T-helper 17 cell (primary cell): Measurements from ENCODE around the gene AGXT2. TPM values are rescaled to one million over a fixed set of nuclear protein-coding genes. Genes with fewer than 3 reads are reported as not detected.

Experiments used
- ATAC-seq: fragments of 150-1000 bp; cut with Tn5 transposase; 2 replicates; pipeline ENCODE4 v1.10.0; 2021; ENCODE audit warnings: mild to moderate bottlenecking, moderate library complexity
- DNase-seq, 3 donors: peaks; one replicate each; pipeline versions ENCODE4 v3.0.0 to v3.0.0-alpha.2; 2020 to 2021
- H3K9me3 ChIP-seq: one replicate; pipeline ENCODE4 v1.7.0; 2013; ENCODE audit warnings: low read length, mild to moderate bottlenecking; ENCODE audit not compliant: control insufficient read depth, poor library complexity, severe bottlenecking
- H3K27ac Mint-ChIP-seq: one replicate; pipeline ENCODE4 v1.8.0; 2022; ENCODE audit warnings: mild to moderate bottlenecking, moderate library complexity, mixed read lengths
- H3K27me3 Mint-ChIP-seq: one replicate; pipeline ENCODE4 v1.8.0; 2022; ENCODE audit warnings: mixed read lengths
- H3K36me3 Mint-ChIP-seq: one replicate; pipeline ENCODE4 v1.8.0; 2022; ENCODE audit warnings: low read depth, mixed read lengths
- H3K4me1 Mint-ChIP-seq: one replicate; pipeline ENCODE4 v1.8.0; 2022; ENCODE audit warnings: mild to moderate bottlenecking, mixed read lengths
- H3K4me3 Mint-ChIP-seq: one replicate; pipeline ENCODE4 v1.8.0; 2022; ENCODE audit warnings: mild to moderate bottlenecking, moderate library complexity, mixed read lengths
- total RNA-seq, 4 donors: library from RNA in 2 of 4; stranded (reverse) in 2 of 4; gene quantifications; one replicate each; pipeline ENCODE4 v1.2.3 and lab custom pipeline; 2022 to 2026

AGXT2 gene
- total RNA-seq, 2 donors from 2014 or later = not detected

DNA sequence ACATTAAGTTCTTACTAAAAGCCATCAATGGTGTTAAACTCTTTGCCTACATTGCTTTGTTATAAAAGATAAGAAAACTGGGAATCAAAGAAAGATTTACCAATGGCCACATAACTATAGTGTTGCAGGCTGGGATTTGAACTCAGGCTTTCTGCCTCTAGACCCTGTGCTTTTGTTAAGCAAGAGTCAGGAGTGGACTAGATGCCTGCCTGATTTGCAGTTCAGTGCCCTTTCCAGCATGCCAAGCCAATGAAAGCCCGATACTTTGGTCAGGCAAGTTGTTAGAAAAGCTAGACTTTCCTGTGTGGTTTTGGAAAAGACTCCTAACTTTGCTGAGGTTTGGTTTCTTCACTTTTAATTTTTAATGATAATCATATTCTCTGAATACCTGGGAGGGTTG is 21.4 kb upstream of the AGXT2 start:
- no peak for DNase-seq
- H3K27ac Mint-ChIP-seq = no peak overlapping the region
- ATAC-seq = no peak
- no peak overlapping the region for H3K4me3 Mint-ChIP-seq
- H3K9me3 ChIP-seq = no peaks in the 10 kb centered on the region
- peaks cover 24% of the 10 kb centered on the region for H3K27me3 Mint-ChIP-seq
- no peaks in the 10 kb centered on the region for H3K36me3 Mint-ChIP-seq
- no peaks in the 10 kb centered on the region for H3K4me1 Mint-ChIP-seq

DNA sequence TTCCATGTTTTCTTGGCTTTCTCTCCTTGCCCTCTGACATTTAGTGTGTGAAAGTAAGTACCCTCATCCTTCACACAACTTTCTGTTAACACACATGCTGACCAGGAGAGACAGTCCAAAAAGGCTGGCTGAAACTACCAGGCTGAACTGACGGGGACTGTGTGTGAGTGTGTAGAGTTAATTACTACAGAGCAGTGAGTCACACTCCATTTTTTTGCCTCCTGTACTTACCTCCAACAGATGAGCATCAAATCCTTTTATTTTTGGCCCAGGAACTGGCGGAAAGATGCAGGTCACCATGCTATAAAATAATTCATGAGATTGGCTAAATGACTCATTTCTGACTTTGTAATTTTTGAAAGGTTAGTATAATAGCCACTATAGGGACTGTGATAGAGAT is 20.2 kb upstream of the AGXT2 start:
- ATAC-seq = no peak
- Mint-ChIP-seq H3K36me3 (no peaks in the 10 kb centered on the region), H3K27me3 (peaks cover 34% of the 10 kb centered on the region), H3K27ac (no peak overlapping the region), H3K4me3 (no peak overlapping the region), H3K4me1 (no peaks in the 10 kb centered on the region)
- no peaks in the 10 kb centered on the region for H3K9me3 ChIP-seq
- DNase-seq = no peak

GRCh38 chr5:35066260-35066795 is 18.6 kb upstream of the AGXT2 start:
- Mint-ChIP-seq H3K27me3 (peaks cover 36% of the 10 kb centered on the region), H3K36me3 (no peaks in the 10 kb centered on the region), H3K4me1 (no peaks in the 10 kb centered on the region), H3K27ac (no peak overlapping the region), H3K4me3 (no peak overlapping the region)
- DNase-seq = no peak
- no peaks in the 10 kb centered on the region for H3K9me3 ChIP-seq
- no peak for ATAC-seq

- no peak overlapping the region for H3K27ac Mint-ChIP-seq
- no peaks in the 10 kb centered on the region for H3K9me3 ChIP-seq
- DNase-seq (no peak), ATAC-seq (no peak)
- no peaks in the 10 kb centered on the region for H3K4me1 Mint-ChIP-seq
- peaks cover 35% of the 10 kb centered on the region for H3K27me3 Mint-ChIP-seq
- H3K36me3 Mint-ChIP-seq = no peaks in the 10 kb centered on the region
- no peak overlapping the region for H3K4me3 Mint-ChIP-seq
These were observed 15.7 kb upstream of the AGXT2 start for GRCh38 chr5:35063414-35063813.

DNA sequence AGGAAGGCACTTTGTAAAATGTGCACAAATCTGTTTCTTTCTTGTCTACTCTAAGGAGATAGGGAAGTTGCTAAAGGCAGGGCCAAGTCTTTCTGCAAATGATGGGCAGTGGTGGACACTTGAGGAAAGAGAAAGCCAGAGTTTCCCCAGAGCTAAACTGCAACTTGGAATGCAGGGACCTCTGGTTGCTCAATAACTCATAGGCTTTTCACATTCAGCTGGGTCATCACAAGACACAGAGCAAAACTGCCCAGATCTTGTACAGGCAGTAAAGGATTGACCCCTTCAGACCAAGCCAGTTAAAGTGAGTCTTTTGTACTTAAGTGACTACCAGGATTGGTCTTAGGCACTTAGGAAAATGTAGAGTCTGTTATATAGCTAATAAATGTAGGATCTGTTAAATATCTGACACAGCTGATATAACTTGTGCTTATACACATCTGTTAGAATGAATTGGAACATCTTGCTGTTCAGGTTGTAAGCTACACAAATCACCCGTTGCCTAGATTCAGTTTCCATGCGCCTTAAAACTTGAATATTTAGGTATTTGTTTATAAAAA is 13.5 kb upstream of the AGXT2 start:
- DNase-seq (no peak), ATAC-seq (no peak)

DNA sequence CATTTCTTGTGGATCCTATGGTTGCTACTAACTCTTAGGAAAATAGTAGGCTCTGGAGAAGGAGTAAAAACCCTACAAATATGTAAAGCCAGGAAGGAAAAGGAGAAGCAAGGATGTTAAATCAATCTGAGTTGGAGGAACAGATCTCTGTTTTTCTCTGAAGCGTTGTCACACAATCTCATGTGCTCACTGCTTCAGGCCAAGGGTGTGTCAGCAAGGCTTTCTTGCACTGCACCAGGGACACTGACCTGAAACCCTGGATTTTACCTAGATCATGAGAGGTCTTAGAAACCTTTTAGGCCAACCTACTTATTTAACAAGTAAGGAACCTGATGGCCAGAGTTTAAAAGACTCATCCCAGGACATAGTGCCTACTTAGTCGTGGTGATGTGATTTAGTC is 12.5 kb upstream of the AGXT2 start:
- peaks cover 42% of the 10 kb centered on the region for H3K27me3 Mint-ChIP-seq
- no peak for ATAC-seq
- H3K36me3 Mint-ChIP-seq = no peaks in the 10 kb centered on the region
- H3K9me3 ChIP-seq = no peaks in the 10 kb centered on the region
- DNase-seq = no peak
- no peak overlapping the region for H3K27ac Mint-ChIP-seq
- no peak overlapping the region for H3K4me3 Mint-ChIP-seq
- no peaks in the 10 kb centered on the region for H3K4me1 Mint-ChIP-seq

More for the DNA sequence above, 13.5 kb upstream of the AGXT2 start:
- H3K9me3 ChIP-seq = no peaks in the 10 kb centered on the region
- Mint-ChIP-seq H3K27me3 (peaks cover 46% of the 10 kb centered on the region), H3K27ac (no peak overlapping the region), H3K36me3 (no peaks in the 10 kb centered on the region), H3K4me1 (no peaks in the 10 kb centered on the region), H3K4me3 (no peak overlapping the region)

DNA sequence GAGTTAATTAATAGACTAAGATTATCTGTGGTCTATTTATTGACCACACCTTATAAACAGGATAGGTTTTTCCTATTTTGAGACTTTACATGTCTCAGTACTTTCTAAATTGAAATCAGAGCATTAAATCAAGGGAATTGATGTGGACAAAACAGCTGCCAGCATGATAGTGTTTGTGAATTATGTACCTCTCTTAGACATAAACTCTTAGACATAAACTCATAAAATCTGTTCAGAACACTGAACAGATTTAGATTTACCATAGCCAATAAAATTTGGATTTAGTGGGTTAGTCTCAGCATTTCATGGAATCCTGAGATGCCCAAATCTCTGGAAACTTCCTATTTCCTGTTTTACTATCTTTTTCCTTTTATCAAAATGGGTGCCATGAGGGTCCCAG is 11.5 kb upstream of the AGXT2 start:
- H3K9me3 ChIP-seq = no peaks in the 10 kb centered on the region
- H3K4me1 Mint-ChIP-seq = no peaks in the 10 kb centered on the region
- H3K4me3 Mint-ChIP-seq = no peak overlapping the region
- DNase-seq (no peak), ATAC-seq (no peak)
- no peak overlapping the region for H3K27ac Mint-ChIP-seq
- no peaks in the 10 kb centered on the region for H3K36me3 Mint-ChIP-seq
- peaks cover 46% of the 10 kb centered on the region for H3K27me3 Mint-ChIP-seq

DNA sequence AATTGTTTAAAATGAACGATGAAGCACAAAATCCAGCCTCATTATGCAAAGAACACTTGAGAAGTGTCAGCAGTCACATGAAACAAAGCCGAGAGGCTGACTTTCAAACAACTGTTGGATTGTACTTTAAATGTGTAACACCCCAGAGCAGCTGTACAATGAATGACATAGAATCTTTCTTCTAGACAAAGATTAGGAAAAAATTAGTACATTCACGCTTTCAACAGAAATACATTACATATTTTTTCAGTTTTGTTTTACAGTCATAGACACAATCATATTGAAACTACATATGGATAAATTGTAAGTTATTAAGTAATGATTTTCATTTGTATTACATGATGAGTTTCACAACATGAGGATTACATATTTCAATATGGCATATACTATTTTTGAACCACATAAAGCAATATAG is 10.6 kb upstream of the AGXT2 start:
- H3K4me3 Mint-ChIP-seq = no peak overlapping the region
- ATAC-seq (no peak), DNase-seq (no peak)
- no peaks in the 10 kb centered on the region for H3K9me3 ChIP-seq
- no peaks in the 10 kb centered on the region for H3K4me1 Mint-ChIP-seq
- H3K36me3 Mint-ChIP-seq = no peaks in the 10 kb centered on the region
- H3K27ac Mint-ChIP-seq = no peak overlapping the region
- peaks cover 49% of the 10 kb centered on the region for H3K27me3 Mint-ChIP-seq

GRCh38 chr5:35056686-35057085 is 8.9 kb upstream of the AGXT2 start:
- no peak for DNase-seq
- Mint-ChIP-seq H3K36me3 (no peaks in the 10 kb centered on the region), H3K4me1 (no peaks in the 10 kb centered on the region), H3K4me3 (no peak overlapping the region), H3K27ac (no peak overlapping the region), H3K27me3 (peaks cover 50% of the 10 kb centered on the region)
- H3K9me3 ChIP-seq = no peaks in the 10 kb centered on the region
- no peak for ATAC-seq

DNA sequence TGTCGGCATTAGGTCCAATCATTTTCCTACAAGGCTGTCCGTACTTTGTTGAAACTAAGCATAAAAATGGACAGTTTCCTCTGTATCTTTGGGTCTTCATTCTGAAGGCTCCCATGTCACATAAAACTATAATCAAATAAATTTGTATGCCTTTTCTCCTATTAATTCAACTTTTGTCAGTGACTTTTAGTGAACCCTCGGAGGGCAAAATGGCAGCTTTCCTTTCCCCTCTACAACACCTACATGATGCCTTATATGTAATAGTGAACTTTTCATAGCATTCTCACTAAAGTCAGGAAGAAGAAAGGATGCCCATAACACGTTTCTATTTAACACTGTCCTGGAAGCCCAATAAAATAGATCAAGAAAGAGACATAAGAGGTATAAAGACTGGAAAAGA is 5.1 kb upstream of the AGXT2 start:
- Mint-ChIP-seq H3K27ac (no peak overlapping the region), H3K4me1 (no peaks in the 10 kb centered on the region), H3K36me3 (no peaks in the 10 kb centered on the region), H3K4me3 (no peak overlapping the region), H3K27me3 (peaks cover 69% of the 10 kb centered on the region)
- H3K9me3 ChIP-seq = no peaks in the 10 kb centered on the region
- DNase-seq = no peak
- ATAC-seq = no peak

DNA sequence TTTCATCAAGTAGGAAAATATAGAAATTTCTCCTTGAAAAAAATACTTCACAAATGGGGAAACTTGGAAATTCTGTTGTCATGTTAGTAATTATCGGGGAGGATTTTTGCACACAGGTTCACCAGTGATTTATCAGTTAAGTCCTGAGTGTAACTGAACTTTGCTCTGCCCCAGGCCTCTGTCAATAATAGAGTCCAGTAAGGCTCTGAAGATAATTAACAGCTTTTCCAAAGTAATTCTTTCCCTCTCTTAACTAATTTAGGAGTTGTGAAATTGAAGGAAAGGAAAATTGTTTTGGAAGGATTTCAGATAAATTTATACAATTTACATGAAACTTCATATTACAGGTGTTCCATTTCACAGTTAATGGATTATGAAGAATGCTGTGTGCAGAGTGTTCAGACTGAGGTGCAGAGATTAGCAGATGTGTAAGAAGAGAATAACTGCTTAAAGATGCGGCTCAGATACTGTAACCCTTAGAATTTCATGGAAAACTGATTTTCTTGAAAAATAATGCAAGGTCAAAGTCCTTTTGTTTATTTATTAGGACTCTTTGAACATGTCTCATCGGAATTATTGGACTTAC is 2.9 kb upstream of the AGXT2 start:
- Mint-ChIP-seq H3K4me1 (no peaks in the 10 kb centered on the region), H3K27me3 (peaks cover 56% of the 10 kb centered on the region)

DNA sequence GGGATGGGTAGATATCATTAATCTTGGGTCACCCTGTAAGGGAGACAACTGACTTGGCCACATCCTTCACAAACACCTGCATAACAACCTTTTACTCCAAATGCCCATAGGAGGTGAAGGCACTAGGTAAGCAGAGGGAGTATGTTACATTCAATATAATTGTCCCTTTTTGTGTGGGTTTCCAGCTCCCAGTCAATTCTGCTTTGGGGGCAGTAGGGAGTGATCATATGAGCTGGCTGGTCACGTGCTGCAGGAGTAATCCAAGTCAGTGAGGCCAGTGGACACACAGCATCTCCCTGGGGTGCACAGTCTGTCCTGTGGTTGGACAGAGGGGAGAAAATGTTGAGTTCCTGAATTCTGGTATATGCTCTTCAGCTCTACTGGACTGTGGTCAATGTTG is 1.2 kb upstream of the AGXT2 start:
- H3K9me3 ChIP-seq = no peaks in the 10 kb centered on the region
- no peak for DNase-seq
- ATAC-seq = no peak
- H3K36me3 Mint-ChIP-seq = no peaks in the 10 kb centered on the region
- no peak overlapping the region for H3K4me3 Mint-ChIP-seq
- H3K27me3 Mint-ChIP-seq = peaks cover 48% of the 10 kb centered on the region
- H3K27ac Mint-ChIP-seq = no peak overlapping the region
- no peaks in the 10 kb centered on the region for H3K4me1 Mint-ChIP-seq

More for the DNA sequence above, 2.9 kb upstream of the AGXT2 start:
- H3K36me3 Mint-ChIP-seq = no peaks in the 10 kb centered on the region
- no peaks in the 10 kb centered on the region for H3K9me3 ChIP-seq
- no peak overlapping the region for H3K4me3 Mint-ChIP-seq
- no peak overlapping the region for H3K27ac Mint-ChIP-seq
- ATAC-seq = no peak
- no peak for DNase-seq

- no peaks in the 10 kb centered on the region for H3K9me3 ChIP-seq
- no peak for ATAC-seq
- no peaks in the 10 kb centered on the region for H3K36me3 Mint-ChIP-seq
- no peak overlapping the region for H3K4me3 Mint-ChIP-seq
- DNase-seq = no peak
- H3K4me1 Mint-ChIP-seq = no peaks in the 10 kb centered on the region
- H3K27me3 Mint-ChIP-seq = peaks cover 47% of the 10 kb centered on the region
- H3K27ac Mint-ChIP-seq = no peak overlapping the region
These were observed 975 bp downstream of the AGXT2 start for GRCh38 chr5:35046774-35047173.

GRCh38 chr5:35045280-35045679 is 2.5 kb downstream of the AGXT2 start:
- peaks cover 49% of the 10 kb centered on the region for H3K27me3 Mint-ChIP-seq
- no peaks in the 10 kb centered on the region for H3K9me3 ChIP-seq
- H3K36me3 Mint-ChIP-seq = no peaks in the 10 kb centered on the region
- H3K4me3 Mint-ChIP-seq = no peak overlapping the region
- DNase-seq (no peak), ATAC-seq (no peak)
- no peak overlapping the region for H3K27ac Mint-ChIP-seq
- no peaks in the 10 kb centered on the region for H3K4me1 Mint-ChIP-seq
